Activated CD8-positive, alpha-beta memory T cell treated with anti-CD3 and anti-CD28 coated beads, Interleukin-2, amount 50 U/mL, for 24 hours (primary cell): ENCODE measurements around the gene AMPD2.
A peak's percentile ranks its signal among the peaks of the same experiment; 100 is the strongest.
"Not testable (repeated sequence)": the region's sequence is repeated elsewhere in the genome, so short reads cannot be mapped to it uniquely, and the experiment has no call there.

Experiments used
- DNase-seq: peaks from one replicate; pipeline ENCODE4 v3.0.0-alpha.2; 2020; ENCODE audit errors: extremely low read depth

The AMPD2 gene

DNA sequence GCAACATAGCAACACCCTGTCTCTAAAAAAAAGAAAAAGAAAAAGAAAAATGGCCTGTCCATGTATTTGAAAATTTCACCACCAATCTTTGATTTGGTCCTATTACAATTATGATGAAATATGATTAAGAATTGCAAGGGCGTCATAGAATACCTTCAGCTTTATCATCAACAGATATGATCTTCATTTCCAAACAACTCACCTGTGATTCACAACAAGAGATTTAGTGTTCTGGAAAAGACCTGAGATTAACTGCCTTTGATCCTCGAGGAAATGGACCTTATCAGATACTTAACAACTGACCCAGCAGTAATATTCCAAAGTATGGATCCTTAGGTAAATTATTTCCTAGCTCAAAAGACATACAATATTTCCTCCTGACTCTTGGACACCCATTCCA is 32.8 kb downstream of the AMPD2 start:
- DNase-seq = no peak

DNA sequence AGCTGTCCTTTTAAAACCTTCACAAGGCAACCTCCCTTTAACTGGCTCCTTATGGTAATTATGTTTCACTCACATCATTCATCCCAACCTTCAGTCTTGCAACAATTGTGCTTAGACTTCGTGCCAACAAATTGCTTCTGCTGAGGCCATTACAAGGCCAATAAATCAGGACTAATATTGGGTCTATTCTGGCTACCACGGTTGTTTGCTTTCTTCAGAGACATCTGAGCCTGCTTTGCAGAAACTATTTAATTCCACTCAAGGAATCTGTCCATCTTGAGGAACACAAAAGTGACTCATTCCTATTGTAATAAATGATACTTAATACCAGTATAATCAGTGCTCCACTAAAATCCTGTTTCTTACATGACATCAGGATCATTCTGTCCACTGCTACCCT is 33.7 kb downstream of the AMPD2 start:
- DNase-seq = no peak

DNA sequence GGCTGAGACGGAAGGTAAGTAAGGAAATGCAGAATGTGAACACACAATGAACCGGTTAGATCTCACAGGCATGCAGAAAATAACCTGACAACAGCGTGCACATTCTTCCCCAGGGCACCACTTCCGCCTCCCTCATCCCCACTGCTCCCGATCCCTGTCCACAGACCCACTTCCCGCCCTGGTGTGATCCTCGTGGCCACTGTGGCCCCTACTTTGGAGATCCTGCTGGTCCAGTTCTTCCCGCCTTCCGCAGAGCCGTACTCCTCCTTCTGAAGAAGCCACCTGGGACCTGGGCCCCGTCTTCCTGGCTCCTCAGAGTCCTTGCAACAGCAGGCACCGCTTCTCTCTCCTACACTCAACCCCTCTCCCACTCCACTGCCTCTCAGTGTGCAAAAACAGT is 34.9 kb downstream of the AMPD2 start:
- no peak for DNase-seq

DNA sequence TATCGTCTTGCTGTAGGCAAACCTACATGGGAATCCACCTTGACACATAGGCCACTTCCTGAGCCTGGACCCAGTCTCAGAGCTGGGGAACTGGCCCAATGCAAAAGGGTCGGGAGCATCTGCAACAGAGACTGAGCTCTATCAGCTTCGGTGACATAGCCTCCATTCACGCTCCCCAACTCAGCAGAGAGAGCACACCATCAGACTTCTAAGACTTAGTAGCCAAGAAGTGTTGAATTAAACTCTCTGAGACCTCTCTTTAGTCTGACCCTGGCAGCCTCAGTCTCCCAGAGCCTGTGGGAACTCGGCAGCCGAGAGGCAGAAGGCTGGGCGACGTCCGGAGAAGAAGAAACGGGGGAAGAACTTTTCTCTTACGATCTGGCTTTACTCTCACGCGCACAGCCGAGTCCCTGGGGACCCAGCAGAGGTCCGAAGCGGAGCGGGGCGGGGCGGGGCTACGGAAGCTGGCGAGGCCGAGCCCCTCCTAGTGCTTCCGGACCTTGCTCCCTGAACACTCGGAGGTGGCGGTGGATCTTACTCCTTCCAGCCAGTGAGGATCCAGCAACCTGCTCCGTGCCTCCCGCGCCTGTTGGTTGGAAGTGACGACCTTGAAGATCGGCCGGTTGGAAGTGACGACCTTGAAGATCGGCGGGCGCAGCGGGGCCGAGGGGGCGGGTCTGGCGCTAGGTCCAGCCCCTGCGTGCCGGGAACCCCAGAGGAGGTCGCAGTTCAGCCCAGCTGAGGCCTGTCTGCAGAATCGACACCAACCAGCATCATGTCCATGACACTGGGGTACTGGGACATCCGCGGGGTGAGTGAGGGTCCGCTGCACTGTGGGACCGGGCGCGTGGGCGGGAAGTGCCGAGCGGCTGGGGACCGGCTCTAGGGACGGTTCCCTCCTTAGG is 36.2 kb downstream of the AMPD2 start, which contains the start of gene GSTM4:
TSS of gene GSTM4 (plus strand) at position 485 of the 905 bp plus-strand sequence. CDS start at position 776, 291 bp downstream.
- DNase-seq = no peak

DNA sequence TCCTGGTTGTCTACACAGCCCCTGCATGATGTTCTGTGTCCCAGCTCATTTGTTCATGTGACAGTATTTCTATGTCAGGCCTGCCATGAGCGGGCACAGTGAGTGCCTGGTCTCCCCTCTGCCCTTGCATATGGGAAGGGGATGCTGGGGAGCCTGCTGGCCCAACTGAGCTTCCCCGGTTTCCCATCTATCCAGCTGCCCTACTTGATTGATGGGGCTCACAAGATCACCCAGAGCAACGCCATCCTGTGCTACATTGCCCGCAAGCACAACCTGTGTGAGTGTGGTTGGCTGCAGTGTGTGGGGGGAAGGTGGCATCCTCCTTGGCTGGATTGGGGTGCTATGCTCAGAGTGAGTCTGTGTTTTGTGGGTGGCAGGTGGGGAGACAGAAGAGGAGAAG is 37.8 kb downstream of the AMPD2 start:
- DNase-seq = no peak

DNA sequence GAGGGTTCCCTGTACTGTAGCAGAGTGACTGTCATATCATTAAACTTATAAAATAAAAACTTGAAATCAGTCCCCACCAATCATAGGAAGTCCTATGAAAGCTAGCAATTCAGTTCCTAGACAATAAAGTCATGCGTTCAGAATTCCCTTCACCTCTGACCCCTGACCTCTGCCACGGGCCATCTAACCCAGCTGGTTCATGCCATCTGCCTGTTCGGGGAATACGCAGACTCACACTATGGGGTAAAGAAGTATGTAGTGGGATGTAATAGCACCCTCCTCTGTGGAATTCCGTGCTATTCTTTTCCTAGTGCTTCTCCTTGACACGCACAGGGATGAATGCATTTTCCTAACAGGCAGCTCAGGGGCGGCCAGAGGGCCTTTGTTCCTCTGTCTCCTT is 38.3 kb downstream of the AMPD2 start:
- no peak for DNase-seq

DNA sequence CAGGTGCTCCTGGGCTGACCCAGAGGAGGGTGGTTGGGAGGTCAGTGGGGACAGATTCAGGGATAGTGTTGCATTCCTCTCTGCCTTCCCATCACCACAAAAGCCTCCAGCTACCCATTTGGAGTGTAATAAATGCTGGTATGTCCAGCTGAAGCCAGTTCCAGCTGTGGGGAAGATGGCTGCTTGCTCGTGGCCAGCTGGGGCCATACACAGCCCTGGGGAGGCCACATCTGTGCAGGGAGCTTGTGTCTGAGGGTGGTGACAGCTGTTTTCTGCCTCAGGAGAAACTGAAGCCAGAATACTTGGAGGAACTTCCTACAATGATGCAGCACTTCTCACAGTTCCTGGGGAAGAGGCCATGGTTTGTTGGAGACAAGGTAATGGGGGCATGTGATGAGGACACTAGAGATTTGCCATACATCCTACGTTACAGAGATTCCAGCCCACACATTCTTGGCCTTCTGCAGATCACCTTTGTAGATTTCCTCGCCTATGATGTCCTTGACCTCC is 39.0 kb downstream of the AMPD2 start:
- no peak for DNase-seq

DNA sequence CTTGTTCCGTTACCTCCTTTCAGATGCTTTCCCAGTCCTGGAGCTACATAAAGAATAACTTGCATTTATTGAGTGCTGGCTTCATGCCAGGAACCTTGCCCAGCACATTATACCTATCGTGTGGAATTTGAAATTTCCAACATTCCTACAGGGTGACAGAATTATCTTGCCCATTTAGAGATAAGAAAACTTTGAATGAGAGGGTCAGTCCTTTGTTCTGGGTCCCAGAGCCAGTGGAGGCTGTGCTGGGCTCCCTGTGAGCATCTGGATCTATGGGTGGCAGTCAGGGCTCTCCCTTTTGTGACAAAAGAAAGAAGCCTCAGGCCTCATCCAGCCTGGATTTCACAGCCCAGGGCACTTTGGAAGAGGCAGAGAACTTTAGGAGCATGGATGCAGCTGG is 39.5 kb downstream of the AMPD2 start:
- no peak for DNase-seq

DNA sequence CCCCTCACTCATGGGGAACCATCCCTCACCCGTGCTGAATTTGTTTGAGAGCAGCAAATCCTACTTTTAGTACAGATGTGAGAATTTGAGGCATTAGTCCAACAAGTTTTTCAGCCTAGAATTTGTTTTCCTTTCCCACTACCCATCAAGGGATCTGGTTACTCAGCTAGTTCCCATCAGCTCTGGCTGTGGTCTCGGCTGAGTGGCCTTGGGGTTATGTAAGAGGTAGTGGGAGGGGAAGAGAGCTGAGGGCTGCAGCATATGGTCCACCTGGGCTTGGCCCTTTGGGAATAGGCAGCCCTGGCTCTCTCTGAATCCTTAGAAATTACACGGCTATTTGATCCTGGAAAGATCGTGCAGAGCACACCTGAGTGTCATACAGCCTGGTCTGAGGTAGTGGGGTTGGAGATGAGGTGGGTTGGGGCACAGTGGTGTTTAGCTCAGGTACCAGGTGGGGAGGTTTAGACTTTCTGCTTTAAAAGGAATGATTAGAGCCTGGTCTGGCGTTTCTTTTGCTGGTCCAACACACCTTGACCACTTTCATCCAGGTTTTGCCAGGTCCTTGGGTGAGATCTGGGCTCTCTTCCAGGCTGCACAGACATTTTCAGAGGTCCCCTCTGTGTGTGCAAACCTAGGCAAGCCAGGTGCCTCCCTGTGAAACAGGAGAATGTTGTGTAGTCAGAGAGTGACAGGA is 40.5 kb downstream of the AMPD2 start:
- DNase-seq = no peak

DNA sequence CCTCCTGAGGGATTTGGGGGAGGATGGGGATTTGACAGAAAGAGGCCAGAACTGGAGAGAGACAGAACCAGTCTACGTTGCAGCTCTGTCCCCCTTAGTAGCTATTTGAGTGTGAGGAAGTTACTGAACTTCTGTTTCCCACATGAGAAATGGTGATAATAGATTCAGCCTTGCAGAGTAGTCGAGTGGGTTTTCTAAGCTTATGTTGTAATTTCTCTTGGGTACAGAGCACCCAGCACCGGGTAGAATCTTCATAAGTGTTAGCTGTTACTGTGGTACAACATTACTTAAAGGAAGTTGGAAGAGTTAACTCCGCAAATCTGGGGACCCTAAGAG is 41.0 kb downstream of the AMPD2 start:
- not testable (repeated sequence) for DNase-seq

DNA sequence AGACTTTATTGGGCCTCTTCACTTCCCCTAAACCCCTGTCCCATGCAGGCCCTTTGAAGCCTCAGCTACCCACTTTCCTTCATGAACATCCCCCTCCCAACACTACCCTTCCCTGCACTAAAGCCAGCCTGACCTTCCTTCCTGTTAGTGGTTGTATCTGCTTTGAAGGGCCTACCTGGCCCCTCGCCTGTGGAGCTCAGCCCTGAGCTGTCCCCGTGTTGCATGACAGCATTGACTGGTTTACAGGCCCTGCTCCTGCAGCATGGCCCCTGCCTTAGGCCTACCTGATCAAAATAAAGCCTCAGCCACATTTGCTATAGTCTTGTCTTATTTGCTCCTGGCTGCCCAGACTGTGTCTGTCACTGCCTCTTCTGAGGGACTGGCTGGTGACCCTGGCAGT is 41.8 kb downstream of the AMPD2 start:
- DNase-seq = no peak

DNA sequence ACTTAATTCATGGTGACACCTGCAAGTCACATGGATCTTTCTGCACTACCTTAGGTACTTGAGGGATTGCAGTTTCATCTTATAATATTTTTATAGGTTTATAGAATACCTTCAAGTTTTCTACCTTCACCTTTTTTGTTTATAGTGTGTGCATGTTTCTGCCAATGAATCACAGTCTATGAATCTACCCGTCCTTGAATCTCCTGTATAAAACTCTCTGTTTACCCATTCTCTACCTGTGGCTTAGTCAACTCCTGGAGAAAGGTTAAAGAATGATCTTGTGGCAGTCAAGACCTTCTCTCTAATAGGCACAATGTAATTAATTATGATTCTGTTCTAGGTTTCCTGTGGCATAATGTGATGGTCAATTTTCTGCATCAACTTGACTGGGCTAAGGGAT is 45.0 kb downstream of the AMPD2 start:
- no peak for DNase-seq

DNA sequence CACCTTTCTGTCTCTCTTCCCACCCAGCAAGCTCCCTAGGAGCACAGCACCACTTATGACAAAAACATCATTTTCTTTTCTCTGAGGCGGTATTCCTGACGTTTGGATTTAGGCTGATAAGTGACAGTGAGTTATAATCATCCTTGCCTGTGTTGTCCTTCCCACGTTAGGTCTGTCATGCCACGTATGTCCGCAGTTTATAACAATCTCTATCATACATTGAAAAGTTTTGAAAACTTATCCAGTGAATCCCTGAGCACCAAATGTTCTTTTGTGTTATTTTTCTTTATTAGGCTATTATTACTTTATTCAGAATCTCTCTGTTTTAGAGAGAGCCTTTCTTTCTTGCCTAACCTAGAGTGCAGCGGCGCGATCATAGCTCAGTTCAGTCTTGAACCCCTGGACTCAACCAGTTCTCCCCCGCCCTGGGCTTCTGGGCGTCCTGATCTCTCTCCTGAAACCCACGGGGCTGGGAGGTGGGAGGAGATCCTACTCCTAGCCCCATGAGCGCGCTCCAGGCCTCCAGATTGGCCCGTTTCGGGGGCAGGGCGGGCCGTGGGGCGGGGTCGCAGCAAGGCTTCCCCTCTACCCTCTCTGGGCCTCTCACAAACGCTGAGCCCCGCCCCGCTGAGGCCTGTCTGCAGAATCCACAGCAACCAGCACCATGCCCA is 48.0 kb downstream of the AMPD2 start, which contains the start of gene GSTM2:
TSS of gene GSTM2 (plus strand) at position 606 of the 671 bp plus-strand sequence. CDS start at position 665, 59 bp downstream.
- DNase-seq = peak; percentile 42

DNA sequence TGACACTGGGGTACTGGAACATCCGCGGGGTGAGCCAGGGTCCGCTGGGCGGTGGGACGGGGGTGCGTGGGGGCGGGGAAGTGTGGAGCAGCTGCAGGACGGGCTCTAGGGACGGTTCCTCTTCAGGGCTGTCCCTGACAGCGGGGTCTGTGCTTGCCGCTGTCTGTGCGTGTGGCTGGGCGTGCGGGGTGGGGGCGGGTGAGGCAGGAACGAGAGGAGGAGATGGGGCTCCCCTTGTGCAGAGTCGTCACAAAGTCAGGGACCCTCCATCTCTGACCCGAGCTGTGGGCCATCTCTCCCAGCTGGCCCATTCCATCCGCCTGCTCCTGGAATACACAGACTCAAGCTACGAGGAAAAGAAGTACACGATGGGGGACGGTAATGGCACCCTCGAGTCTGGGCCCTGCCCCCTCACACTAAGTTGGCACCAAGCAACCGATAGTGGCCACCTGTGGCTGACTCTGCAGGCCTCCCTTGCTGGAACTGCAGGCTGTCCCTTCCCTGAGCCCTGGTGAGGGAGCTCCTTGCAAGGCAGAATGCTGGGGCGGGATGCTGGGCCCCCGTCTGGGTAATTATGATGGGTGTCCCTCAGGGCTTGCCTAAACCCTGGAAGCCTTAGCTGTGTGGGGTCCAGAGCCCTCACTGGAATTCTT is 48.6 kb downstream of the AMPD2 start:
- DNase-seq = no peak

DNA sequence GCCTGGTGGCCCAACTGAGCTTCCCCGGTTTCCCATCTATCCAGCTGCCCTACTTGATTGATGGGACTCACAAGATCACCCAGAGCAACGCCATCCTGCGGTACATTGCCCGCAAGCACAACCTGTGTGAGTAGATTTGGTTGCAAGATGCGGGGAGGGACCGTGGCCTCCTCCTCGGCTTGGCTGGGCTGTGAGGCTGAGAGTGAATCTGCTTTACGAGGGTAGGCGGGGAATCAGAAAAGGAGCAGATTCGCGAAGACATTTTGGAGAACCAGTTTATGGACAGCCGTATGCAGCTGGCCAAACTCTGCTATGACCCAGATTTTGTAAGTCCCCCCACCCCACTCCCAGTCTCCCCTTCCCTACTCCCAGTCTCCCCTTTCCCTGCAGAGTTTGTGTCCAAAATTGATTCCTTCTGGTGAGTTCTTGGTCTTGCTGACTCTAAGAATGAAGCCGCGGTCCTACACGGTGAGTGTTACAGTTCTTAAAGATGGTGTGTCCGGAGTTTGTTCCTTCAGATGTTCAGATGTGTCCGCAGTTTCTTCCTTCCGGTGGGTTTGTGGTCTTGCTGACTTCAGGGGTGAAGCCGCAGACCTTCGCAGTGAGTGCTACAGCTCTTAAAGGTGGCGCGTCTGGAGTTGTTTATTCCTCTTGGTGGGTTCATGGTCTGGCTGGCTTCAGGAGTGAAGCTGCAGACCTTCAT is 49.8 kb downstream of the AMPD2 start:
- DNase-seq = no peak

DNA sequence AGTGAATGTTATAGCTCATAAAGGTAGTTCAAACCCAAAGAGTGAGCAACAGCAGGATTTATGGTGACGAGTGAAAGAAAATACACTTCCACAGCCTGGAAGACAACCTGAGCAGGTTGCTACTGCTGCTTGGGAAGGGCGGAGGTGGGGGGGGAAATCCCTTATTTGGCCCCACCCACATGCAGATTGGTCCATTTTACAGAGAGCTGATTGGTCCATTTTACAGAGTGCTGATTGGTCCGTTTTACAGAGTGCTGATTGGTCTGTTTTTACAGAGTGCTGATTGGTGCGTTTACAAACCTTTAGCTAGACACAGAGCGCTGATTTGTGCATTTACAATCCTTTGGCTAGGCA is 50.3 kb downstream of the AMPD2 start:
- not testable (repeated sequence) for DNase-seq

DNA sequence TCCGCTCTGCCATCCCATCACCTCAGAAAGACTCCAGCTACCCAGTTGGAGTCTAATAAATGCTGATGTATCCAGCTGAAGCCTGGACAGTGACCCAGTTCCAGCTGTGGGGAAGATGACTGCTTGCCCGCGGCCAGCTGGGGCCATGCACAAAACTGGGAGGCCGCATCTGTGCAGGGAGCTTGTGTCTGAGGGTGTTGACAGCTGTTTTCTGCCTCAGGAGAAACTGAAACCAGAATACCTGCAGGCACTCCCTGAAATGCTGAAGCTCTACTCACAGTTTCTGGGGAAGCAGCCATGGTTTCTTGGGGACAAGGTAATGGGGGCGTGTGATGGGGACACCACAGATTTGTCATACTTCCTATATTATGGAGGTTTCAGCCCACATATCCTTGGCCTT is 51.4 kb downstream of the AMPD2 start:
- DNase-seq = no peak

DNA sequence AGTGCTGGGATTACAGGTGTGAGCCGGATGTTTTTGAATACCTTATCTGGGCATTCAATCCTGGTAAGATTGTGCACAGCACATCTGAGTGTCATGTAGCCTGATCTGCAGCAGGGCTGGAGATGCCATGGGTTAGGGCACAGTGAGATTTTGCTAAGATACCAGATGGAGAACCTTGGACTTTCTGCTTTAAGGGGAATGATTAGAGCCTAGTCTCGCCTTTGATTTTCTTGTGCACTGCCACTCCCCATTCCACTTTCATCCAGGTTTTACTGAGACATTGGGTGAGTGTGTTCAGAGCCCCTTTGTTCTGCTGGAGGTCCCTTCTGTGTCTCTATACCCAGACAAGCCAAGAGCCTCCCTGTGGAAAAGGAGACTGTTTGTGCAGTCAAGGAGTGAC is 54.2 kb downstream of the AMPD2 start:
- DNase-seq = not testable (repeated sequence)

DNA sequence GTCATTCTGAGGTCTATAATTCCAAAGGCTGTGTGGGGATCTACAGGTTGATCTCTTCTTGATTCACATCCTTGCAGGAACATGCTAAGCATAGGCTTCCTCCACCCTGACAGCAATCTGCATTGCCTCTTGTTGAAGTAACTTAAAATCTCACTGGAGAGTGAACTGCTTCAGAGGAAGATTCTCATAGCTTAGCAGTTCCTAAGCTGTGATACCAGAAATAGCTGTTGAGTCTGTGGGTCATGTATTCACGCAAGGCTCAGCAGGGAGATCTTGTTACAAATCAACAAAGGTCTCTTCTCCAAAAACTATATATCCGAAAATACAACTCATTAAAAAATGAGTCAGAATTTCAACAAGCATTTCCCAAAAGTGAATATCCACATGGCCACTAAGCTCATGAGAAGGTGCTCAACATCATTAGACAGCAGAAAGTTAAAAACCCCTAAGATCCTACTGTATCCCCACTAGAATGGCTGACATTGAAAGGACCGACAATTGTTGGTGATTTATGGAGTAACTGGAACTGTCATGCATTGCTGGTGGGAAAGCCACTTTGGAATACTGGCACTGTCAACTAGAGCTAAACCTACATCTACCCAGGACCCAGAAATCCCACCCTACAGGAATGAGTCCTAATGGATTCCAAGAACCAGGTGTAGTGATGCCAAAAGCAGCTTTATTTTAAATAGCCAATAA is 57.2 kb downstream of the AMPD2 start:
- DNase-seq = not testable (repeated sequence)

DNA sequence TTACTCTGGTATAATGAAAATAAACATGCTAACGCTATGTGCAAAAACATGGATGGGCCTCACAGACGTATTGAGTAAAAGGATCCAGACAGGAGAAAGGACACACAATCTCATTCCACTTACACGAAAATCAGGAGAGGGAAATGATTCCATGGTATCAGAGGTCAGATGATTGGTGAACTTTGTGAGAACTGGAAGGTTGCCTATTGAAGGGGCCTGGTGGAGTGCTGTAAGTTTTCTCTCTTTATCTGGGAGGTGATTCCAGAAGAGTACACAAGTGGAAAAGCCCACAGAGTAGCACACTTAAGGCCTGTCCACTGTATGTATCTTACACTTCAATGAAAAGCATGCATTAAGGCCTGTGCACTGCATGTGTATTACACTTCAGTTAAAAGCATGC is 57.8 kb downstream of the AMPD2 start:
- no peak for DNase-seq

DNA sequence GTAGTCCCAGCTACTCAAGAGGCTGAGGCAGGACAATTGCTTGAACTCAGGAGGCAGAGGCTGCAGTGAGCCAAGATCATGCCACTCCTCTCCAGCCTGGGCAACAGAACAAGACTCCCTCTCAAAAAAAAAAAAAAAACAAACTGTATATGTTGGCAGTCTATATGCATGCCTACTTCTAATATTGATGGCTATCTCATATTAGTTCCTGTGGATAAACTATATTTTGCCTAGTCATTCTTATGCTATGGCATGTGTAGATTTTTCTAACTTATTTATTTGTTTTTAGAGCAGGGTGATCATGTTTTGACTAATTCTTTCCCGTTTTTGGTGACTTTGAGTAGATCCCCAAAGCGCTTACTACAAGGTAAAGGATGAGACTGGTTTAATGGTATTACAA is 59.0 kb downstream of the AMPD2 start:
- not testable (repeated sequence) for DNase-seq
